Measurements from ENCODE around the gene DGKI.

The DGKI gene

DNA sequence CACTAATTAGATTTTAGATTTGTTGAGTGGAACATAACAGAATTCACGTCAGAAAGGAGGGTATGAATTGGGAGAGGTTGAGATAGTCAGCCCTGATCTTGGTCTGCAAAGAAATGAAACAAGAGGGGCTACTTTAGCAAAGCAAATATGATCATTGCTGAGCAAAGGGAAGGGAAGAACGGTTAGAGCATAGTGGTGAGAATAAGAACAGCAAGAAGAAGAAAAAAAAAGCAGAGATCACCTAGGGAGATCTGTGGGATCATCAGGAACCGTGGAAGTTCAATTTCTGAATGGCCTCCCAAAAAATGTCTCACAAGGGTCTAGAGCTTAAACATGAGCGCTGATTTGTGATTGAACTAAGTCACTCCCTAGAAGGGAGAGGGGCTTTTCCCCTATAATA lies 156.1 kb downstream of the DGKI start:
- in situ Hi-C loops (cut with MboI; ENCODE audit: low sequenced_read_pairs, unreplicated experiment) = no loop called here
- DNase-seq (ENCODE audit: low spot score) = no peak
- TF ChIP-seq, protein P1, sequence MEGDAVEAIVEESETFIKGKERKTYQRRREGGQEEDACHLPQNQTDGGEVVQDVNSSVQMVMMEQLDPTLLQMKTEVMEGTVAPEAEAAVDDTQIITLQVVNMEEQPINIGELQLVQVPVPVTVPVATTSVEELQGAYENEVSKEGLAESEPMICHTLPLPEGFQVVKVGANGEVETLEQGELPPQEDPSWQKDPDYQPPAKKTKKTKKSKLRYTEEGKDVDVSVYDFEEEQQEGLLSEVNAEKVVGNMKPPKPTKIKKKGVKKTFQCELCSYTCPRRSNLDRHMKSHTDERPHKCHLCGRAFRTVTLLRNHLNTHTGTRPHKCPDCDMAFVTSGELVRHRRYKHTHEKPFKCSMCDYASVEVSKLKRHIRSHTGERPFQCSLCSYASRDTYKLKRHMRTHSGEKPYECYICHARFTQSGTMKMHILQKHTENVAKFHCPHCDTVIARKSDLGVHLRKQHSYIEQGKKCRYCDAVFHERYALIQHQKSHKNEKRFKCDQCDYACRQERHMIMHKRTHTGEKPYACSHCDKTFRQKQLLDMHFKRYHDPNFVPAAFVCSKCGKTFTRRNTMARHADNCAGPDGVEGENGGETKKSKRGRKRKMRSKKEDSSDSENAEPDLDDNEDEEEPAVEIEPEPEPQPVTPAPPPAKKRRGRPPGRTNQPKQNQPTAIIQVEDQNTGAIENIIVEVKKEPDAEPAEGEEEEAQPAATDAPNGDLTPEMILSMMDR (IDR thresholded peaks at IDR 0.05; ENCODE audit: borderline replicate concordance, control extremely low read depth, extremely low read depth, insufficient read depth, missing control alignments) = no peak

DNA sequence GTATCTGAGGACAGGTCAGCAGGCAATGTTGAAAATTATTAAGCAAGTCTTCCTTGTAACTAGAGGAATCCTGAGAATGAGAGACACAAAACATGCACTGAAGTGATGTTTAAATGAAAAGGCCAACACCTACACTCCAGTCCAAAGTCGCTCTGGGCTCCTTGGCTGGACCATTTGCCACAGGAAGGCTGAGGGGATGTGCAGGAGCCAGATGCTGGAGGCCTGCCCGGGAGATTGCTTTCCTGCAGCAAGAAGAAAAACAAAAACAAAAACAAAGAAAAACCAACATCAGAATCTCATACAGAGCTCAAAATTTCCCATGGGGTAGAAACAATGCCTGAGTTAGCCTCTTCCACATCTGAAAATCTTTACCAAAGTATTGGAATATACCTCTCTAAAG lies 157.0 kb downstream of the DGKI start:
- TF ChIP-seq, protein P1 (IDR thresholded peaks at IDR 0.05; ENCODE audit: borderline replicate concordance, control extremely low read depth, extremely low read depth, insufficient read depth, missing control alignments) = no peak
- no peak for DNase-seq (ENCODE audit: low spot score)
- in situ Hi-C loops (cut with MboI; ENCODE audit: low sequenced_read_pairs, unreplicated experiment) = no loop called here

DNA sequence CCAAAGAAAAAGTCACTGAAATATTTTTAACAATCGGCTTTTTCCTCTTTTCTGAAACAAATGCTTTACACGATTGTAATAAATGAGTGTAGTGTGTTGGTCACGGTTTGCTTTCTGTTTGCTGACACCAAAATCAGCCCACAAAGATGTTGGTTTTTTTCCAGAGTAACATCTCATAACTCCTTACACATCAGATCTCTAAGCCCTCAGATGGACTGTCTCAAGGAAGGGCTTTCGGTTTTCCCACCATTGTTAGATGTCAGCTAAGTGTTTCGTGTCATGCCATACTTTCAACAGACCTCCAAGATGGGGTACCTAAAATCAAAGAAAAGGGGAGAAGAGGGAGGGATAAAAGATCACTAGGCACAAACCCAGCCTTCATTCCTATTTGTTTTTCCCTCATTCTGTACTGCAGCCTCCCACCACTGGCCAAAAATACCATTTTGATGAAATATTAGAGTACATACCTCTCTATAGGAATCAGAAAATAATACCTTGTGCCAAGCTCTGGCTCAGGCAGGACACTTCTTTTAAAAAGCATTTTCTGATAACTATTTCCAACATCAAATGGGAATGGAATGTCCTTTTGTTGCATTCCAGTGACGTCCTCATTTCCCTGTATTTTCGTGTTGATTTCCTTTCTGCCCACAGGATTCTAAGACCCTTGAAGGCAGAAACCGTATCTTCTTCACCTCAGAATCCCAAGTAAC lies 159.1 kb downstream of the DGKI start:
- in situ Hi-C loops (cut with MboI; ENCODE audit: low sequenced_read_pairs, unreplicated experiment) = no loop called here
- no peak for DNase-seq (ENCODE audit: low spot score)
- TF ChIP-seq, protein P1 (IDR thresholded peaks at IDR 0.05; ENCODE audit: borderline replicate concordance, control extremely low read depth, extremely low read depth, insufficient read depth, missing control alignments) = no peak

DNA sequence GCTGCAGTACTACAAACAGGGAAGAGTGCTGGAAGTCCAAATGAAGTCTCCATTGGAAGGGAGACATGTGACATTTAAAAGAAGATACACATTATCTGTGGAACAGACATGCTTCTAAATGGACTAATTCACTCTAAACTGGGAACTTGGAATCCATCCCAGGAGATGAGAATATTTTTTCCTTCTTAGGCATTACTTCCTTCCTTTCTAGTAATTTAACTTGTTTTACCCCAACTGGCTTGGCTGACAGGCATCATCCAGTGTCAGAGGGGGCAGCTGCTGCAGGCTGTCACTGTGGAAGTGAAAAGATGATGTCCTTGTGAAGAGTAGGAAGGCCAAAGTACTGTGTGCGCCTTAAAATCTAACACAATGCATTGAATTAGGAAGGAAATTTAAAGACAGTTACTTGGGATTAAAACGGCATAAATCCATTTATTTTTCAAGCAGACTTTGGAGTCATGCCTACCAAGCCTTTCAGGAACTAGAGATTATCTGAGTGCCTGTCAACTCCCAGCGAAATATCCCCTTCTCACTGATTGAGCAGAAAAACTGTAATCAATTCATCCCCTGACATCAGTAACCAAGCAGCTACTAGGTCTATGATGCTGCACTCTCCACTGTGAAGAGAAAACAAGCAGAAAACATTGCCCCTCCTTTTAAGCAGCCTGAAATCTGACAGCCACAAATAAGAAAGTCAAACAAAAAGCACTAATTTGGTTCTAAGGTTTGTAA lies 161.2 kb downstream of the DGKI start:
- TF ChIP-seq, protein P1 (IDR thresholded peaks at IDR 0.05; ENCODE audit: borderline replicate concordance, control extremely low read depth, extremely low read depth, insufficient read depth, missing control alignments) = no peak
- DNase-seq (ENCODE audit: low spot score) = no peak
- in situ Hi-C loops (cut with MboI; ENCODE audit: low sequenced_read_pairs, unreplicated experiment) = no loop called here

DNA sequence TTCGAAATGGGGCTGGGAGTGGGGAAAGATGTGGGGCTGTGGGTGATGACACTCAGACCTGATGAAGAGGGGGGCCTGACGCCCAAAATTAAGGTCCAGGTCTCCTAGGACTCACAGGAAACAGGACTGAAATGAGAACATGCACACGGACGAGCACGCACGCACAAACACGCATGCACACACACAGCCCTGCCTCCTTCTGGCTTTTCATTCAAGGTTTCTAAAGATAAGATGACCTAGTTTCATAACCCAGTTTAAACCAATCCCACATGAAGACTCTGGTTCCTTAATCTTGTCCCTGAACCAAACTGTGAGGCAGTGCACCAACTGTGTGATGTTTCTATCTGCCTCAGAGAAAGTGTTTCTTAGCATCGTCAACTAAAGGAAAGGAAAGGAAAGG lies 162.0 kb downstream of the DGKI start:
- no peak for DNase-seq (ENCODE audit: low spot score)
- in situ Hi-C loops (cut with MboI; ENCODE audit: low sequenced_read_pairs, unreplicated experiment) = no loop called here
- TF ChIP-seq, protein P1 (IDR thresholded peaks at IDR 0.05; ENCODE audit: borderline replicate concordance, control extremely low read depth, extremely low read depth, insufficient read depth, missing control alignments) = no peak

DNA sequence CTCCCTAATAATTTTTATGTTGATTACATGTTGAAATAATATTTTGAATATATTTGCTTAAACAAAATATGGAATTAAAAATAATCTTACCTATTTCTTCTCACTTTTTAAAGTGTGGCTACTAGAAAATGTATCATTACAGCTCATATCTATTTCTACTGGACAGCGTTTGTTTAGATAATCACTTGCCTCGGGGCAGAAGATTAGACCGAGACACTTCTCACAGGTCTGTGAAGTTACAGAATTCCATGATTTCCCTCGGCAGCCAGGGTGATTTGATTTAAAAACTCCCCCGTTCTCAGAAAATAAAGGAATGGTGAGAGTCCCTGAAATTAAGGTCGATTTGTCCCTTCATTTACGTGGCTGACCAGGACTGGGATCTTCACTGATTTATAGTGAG lies 162.5 kb downstream of the DGKI start:
- TF ChIP-seq, protein P1 (IDR thresholded peaks at IDR 0.05; ENCODE audit: borderline replicate concordance, control extremely low read depth, extremely low read depth, insufficient read depth, missing control alignments) = no peak
- DNase-seq (ENCODE audit: low spot score) = no peak
- in situ Hi-C loops (cut with MboI; ENCODE audit: low sequenced_read_pairs, unreplicated experiment) = no loop called here

Measured in GM13976 (cell line).